GM10266 (cell line): Measurements from ENCODE around the gene SNX13.

ENCODE experiments used
- DNase-seq: peaks from one replicate; pipeline ENCODE4 v3.0.0; 2012; ENCODE audit errors: extremely low spot score
- CTCF ChIP-seq: IDR thresholded peaks from 2 replicates; pipeline ENCODE4 v1.5.1; 2012; ENCODE audit warnings: mild to moderate bottlenecking, low read depth; ENCODE audit not compliant: control insufficient read depth, insufficient read depth; ENCODE audit errors: missing control alignments

Gene SNX13

GRCh38 chr7:17963281-17963680 lies 23.0 kb upstream of the SNX13 start:
- no peak for DNase-seq
- no peak for TF ChIP-seq CTCF

DNA sequence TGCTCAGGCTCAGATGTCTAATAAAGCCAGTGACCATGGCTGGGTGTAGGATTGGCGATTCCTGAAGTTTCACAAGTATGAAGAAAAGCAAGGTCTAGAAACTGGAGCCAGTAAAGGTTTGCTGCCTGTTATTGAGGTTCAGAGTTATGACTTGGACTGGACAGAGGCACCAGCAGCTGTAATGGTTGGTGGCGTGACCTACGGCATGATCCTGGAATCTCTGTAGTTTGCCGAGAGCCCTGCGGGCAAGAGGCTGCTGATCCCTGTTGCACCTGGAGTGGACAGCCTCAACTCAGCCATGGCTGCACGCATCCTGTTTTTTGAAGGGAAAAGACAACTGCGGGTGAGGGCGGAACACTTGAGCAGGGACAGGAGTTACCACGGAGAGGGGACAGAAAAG lies 22.4 kb upstream of the SNX13 start:
- no peak for TF ChIP-seq CTCF

DNA sequence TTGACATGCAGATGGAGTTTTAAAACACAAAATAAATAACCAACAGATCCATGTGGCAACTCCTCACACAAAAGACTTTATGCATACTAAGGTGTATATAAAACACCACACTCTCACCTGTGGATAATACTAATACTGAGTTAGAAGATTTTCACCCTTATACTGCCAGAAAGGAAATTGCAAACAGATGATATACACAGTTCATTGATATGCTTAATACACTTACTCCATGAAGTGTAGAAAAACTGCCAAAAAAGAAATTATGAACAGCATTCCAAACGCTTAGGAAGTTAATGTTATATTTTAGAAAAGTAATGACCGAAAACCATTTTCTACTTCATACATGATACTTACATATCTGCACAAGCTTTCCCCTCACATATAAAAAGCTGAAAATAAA lies 17.6 kb upstream of the SNX13 start:
- DNase-seq, result no peak
- TF ChIP-seq CTCF, result no peak

More for the DNA sequence above, 22.4 kb upstream of the SNX13 start:
- DNase-seq, result no peak

DNA sequence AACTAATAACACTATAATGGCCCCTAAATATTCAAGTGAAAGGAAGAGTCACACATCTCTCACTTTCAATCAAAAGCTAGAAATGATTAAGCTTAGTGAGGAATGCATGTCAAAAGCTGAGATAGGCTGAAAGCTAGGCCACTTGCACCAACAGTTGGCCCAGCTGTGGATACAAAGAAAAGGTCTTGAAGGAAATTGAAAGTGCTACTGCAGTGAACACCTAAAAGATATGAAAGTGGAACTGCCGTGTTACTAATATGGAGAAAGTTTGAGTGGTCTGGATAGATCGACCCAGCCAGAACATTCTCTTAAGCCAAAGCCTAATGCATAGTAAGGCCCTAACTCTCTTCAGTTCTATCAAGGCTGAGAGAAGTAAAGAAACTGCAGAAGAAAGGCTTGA lies 12.1 kb upstream of the SNX13 start:
- no peak for TF ChIP-seq CTCF
- DNase-seq, result peak; percentile 38

GRCh38 chr7:17951742-17952254 lies 11.5 kb upstream of the SNX13 start:
- DNase-seq, result no peak
- no peak for TF ChIP-seq CTCF

- no peak for DNase-seq
- TF ChIP-seq CTCF, result no peak
These were observed 8.4 kb upstream of the SNX13 start for GRCh38 chr7:17948526-17949238.

DNA sequence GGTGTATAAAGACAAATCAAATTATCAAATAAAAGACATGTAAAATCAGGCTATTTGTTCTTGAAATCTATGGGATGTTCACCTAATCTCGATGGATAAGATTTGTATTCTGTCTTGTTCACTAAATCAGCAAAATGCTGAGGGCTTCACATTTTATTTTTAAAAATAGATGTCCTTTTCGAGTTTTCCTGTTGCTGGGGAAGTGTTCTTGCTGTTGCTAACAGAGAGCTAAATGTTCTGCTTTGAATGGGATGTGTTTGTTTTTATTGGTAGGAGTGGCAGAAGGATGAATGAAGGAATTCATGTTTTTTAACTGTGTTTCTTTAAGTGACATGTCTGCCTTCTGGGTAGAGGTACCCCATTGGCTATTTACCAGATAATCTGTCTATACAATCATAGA lies 7.3 kb upstream of the SNX13 start:
- no peak for TF ChIP-seq CTCF
- DNase-seq, result no peak
